ENCODE data around the gene MRPS12.

DNA sequence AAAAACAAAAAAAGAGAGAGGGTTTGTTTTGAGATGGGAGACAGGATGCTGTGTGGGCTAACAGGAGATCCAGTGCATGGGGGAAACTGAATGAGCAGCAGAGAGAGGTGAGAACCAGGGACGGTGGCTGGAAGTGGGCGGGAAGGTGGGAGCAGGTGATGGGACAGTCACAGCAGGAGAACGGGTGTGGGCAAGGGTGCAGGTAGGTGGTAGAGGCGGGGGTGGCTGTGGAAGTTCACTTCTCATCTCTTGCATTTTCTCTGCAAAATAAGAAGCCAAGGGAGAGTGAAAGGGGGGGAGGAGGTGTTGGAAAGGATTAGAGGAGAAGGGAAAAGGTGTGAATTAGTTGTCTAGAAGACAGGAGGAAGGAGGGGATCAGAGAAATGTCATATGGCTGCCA, 22.9 kb downstream of the MRPS12 start:
- TF ChIP-seq CTCF (IDR thresholded peaks at IDR 0.05; ENCODE audit: borderline replicate concordance, extremely low read depth, low read length, poor library complexity, severe bottlenecking) (no peak), EZH2 (IDR thresholded peaks at IDR 0.05; ENCODE audit: borderline replicate concordance, low read depth, low read length, severe bottlenecking) (no peak)
